Mucosa of gallbladder (tissue), 1 donor: ENCODE results near the gene AFTPH. TPM values are rescaled to one million over a fixed set of nuclear protein-coding genes. Genes with fewer than 3 reads are reported as not detected.

Experiments used
- DNase-seq: peaks from one replicate; pipeline ENCODE4 v3.0.0-alpha.2; 2020; ENCODE audit warnings: low spot score
- total RNA-seq: library from RNA; stranded (reverse); gene quantifications from one replicate; pipeline ENCODE4 v1.2.1, GENCODE V29; 2021
- donor health status: DM: no; HTN: no; CAD: no.

Gene AFTPH
- total RNA-seq, 1 donor from 2014 or later: 62.4 TPM

DNA sequence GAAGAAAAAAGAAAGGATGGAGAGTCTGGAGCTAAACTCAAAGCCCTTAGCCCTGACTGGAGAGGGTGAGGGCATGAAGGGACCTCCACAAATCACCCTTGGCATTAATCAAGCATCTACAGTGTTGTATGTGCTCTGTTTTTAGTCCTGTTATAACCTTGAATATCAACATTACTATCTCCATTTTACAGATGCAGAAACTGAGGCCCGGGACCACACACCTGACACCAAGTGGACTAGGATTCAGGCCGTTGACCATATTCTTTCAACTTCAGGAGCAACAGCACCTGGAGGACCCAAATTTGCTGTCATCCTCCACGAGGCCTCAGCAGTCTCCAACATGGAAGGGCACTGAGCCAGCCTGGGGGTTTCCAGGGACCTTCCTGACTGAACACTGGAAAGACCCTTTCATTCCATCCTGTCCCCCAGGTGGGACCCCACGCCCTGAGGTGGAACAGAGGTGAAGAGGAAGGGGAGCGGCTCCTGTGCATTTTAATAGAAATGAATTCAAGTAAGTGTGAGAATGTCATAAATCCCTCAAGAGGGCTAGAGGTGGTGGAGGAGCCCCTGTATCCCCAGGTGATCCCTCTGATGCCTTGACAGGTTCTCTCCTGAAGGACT lies 88.6 kb downstream of the AFTPH start:
- no peak for DNase-seq

DNA sequence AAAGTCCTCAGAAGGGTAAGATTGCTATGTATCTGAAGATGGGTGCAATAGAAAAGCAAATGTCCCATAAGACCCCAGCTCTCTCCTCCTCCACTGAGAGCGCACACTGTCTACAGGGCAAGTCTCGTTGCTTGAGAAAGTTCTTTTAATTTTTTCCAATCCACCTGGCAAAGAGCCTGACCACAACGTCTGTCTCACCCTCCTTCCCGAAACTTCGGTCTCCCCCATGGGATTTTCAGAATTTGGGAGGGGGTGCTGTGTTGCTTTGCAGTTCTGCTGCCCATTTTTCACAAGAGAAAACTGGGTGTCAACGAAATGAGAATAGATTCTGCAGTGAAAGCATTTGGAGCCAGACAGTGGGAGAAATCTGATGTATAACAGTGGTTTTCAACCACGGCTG lies 89.1 kb downstream of the AFTPH start:
- no peak for DNase-seq

DNA sequence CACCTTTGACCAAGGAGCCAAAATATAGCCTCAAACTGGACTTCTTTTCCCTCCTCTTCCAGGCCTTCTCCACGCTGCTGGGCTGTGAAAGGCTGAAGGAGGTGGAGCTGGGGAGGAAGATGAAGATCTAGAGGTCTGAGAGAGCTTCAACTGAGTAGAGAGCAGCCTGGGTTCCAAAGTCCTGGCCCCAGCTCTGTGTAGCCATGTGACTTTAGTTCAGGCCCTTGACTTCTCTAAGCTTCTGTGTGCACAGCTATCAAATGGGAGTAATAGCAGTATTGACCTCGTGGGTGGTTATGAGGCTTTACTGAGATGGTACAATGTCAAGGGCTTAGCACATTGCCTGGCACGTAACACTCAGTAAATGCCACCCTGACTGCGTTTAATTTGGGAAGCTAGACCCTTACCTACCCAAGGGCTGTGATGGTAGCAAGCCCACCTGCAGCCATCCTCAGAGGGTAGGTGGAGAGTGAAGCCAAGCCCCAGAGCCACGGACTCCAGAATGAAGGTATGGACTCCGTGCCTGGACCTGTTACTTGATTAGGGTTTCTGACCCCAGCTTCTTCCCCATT lies 91.2 kb downstream of the AFTPH start:
- no peak for DNase-seq

DNA sequence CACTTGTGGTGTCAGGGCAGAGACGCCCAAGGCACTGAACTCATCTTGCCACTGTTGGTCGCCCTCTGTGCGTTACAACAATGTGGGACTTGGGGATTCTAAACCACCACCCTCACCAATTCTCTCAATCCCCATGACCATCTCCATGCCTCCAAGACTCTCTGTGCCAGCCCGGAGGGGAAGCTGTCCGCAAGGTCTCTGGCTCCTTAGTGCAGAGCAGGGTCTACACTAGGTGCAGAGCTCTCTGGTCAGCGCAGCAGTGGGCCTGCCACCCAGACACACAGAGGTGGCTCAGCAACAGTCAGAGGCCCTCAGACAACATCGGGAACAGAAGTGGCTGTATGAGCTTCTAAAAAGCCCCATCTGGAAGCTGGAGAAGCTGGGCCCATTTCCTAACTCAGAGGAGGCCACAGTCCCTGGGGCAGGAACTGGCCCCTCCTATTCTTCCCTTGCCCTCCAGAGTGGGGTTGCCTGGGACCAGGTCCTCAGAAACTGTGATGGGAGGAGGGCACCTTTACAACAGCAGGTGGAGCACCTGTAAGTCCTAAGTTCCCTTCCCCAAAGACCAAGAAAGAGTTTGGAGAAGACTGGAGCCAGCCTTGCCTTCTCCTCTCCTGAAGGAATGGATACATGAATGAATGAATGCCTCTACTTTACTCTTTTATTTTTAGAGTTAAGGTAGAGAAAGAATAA lies 91.9 kb downstream of the AFTPH start:
- no peak for DNase-seq

DNA sequence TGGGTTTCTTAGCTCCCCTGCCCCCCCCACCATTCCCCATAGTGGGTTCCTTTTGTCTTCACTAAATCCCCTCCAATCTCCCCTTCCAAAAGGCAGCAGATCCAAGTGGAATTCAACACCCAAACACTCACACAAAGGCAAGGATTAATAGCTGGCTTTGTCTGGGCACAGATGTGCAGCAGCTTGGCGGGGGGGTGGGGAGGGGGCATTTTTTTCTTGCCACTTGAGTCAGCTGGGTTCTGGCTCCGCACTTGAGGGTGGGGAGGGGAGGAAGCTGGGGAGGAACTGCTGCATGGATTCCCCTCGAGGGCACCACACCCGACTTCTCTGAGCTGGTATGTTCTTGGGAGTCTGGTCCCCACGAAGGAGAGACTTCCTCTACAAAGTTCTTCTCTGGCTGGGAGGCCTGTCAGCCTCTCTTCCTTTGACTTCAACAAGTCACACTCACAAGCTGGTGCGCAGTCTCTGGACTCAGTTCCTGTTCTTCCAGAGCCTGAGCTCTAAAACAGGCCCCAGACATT lies 93.6 kb downstream of the AFTPH start:
- DNase-seq: no peak

DNA sequence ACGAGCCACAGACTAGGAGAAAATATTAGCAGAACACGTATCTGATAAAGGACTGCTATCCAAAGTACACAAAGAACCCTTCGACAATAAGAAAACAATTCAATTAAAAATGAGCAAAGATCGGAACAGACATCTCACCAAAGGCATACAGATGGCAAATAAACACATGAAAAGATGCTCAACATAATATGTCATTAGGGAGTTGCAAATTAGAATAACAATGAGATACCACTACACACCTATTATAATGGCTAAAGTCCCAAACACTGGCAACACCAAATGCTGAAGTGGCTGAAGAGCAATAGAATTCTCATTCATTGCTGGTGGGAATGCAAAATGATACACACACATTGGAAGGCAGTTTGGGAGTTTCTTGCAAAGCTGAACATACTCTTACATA lies 96.5 kb downstream of the AFTPH start:
- DNase-seq: no peak

DNA sequence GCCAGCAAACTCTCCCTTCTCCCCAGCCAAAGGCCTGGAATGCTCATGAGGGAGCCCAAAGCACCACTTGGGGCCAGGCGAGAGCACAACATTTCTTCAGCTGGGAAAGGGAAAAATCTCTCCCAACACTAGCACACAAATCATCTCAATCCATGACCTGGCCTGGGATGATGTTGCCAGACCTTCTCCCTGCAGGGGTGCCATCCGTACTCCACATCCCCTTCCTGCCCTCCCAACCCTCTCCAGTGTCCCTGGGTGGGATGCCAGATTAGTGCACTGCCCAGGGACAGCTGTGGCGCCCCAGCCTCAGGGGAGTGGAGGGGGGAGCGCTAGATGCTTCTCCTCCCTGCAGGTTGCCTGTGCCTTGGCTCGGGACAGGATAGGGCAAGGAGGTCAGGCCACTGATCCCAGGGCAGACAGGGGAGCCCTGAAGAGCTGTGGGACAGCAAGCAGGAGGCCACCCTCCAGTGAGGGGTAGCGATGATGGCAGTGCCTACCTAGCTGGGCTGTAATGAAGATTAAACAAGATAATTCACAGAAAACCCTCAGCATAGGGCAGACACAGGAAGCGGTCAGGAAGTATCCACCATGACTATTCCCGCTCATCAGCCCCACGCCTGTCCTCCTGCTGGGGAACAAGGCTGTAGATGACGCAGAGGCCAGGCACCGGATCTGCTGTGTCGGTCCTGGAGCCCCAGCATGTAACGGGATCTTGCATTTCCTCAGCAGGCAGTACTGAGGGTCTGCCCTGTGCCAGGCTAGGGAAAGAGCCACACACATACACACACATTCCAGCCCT lies 98.5 kb downstream of the AFTPH start:
- no peak for DNase-seq

DNA sequence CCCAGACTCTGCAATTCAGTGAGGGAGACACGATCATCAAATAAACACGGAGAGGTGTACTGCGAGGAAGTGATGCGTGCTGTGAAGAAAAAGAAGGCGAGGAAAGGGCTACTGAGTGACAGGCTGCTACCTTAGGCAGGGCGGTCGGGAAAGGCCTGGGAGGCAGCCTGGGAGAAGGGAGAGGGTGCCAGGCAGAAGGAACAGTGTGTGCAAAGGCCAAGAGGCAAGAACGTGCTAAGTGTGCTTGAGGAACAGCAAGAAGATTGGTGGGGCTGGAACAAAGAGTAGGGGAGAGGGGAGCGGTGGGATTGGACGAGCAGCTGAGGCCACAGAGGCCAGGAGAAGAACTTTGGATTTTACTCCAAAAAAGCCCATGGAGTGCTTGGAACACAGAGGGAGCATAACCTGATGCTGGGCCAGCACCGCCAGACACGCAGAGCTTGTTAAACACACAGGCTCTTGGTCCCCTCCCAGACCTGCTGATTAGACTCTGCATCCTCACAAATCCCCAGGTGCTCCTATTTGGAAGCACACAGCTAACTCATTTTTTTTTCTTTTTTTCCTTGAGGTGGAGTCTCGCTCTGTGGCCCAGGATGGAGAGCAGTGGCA lies 99.2 kb downstream of the AFTPH start:
- no peak for DNase-seq

DNA sequence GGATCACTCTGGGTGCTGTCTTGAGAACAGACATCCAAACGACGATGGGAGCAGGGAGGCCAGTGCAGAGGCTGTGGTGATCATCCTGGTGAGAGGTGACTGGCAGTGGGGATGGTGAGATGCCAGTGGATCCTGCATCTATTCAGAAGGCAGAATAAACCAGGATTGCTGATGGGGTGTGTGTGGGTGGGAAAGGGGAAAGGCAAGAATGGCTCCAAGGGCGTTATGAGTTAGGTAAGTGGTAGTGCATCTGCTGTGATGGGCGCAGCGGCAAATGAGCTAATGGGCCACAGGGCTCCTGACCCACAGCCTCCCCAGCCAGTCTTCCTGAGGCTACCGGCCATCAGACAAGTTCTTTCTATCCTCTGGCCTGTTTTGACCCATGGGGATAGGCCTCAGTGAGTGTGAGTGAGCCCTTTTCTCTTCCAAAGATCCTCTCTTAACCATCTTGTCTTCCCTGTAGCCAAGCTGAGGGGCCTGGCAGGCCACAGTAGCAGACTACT lies 100.0 kb downstream of the AFTPH start:
- DNase-seq: no peak

DNA sequence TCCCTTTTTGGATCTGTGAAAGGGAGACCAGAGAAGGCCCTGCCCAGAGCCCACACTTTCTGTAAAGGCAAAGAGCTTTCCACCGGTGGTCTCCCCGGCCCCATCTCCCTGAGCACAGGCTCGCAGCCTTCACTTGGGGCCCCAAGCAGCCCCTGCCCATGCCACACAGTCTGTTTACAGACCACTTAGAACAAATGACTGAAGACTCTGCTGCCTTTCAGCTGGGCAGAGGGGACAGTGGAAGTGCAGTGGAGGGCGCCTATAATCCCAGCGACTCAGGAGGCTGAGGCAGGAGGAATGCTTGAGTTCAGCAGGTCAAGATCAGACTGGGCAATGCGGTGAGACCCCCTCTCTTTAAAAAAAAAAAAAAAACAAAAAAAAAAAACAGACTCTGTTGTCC lies 100.7 kb downstream of the AFTPH start:
- no peak for DNase-seq

DNA sequence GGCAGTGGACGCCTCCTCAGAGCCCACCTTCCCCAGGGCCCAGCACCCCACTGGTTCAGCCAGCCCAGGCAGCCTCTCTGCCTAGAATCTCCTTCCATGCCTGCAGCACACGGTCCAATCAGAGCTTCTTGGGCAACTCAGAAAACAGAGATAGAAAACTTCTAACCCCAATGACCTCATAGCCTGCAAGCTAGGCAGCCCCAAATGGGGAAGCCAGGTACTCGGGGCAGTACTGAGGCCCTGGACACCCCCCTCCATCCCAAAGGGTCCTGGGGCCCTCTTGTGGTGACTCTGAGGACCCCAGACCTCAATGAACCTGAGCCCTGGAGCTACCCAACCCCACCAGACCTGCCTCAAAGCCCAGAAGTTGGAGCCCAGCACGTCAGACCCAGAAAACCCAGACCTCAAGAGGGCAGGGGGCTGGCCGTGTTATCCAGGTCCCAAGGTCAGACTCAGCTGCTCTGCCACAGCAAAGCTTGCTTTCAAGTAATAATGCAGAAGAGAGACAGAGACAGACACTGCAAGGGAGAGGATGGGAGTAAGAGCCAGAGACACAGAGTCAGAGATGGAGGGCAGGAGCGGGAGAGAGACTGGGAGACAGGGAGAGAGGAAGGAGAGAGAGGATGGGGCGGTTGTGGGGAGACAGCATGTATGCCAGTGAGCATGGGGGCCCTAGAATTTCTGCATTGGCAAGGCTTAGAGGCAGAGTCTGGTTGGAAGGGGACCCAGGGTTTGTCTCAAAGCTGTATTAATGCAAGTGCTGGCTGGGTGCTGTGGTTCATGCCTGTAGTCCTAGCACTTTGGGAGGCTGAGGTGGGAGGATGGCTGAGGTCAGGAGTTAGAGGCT lies 101.4 kb downstream of the AFTPH start:
- DNase-seq: no peak

DNA sequence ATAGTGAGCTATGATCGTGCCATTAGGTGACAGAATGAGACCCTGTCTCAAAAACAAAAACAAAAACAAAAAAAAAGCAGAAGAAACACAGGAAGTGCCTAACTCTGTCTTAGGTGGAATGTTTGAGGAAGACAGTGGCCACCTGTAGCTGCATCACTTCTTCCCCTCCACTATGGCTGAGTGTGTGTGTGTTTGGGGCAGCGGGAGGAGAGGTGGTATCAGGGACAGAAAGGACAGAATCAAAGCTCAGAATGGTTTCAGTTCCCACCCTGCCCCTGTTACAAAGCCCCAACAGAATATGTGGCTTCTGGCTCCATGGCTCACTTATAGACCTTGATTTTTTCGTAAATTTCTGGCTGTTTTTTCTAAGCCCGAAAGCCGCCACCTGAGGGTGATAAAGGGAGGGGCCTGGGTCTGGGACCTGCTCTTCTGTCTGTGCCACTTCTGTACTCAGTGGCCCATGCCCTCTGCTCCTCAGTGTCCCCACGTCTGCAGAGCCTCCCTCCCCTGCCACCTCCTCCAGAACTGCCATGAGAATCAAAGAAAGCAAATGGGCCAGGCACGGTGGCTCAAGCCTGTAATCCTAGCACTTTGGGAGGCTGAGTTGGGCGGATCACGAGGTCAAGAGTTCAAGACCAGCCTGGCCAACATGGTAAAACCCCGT lies 102.2 kb downstream of the AFTPH start:
- no peak for DNase-seq

DNA sequence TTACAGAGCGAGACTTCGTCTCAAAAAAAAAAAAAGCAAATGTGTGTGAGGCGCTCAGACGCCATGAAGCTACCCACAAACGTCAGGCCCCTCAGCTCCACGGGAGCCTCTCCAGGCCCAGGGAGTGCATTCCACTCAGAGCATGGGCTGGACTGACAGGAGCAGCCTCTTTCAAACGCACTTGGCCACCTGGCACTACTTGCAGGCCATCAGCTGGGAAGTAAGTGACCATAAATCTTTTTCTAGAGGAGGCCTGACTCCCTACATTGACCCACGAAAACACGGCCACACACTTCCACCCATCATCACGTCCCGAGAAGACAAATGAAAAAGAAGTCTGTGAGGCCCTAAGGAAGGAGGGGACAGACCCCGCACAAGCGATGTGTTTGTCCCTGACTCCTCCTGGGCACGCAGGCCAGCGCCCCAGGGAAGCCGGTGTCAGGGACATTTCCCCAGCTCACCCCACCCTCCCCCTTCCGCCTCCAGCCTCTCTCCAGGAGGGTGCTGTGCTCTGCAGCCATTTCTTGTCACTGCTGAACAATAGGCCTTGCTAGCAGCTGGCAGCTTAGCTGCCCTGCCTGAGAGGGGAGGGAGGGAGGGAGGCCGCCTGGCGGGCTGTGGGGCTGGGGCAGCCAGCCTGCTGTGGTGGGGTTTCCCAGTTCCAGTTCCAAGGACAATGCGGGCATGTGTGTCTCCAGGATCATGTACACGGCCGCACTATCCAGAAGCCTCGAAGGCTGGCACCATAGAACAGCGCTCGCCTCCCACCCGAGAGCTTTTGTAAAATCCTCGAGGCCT lies 103.0 kb downstream of the AFTPH start:
- DNase-seq: no peak

DNA sequence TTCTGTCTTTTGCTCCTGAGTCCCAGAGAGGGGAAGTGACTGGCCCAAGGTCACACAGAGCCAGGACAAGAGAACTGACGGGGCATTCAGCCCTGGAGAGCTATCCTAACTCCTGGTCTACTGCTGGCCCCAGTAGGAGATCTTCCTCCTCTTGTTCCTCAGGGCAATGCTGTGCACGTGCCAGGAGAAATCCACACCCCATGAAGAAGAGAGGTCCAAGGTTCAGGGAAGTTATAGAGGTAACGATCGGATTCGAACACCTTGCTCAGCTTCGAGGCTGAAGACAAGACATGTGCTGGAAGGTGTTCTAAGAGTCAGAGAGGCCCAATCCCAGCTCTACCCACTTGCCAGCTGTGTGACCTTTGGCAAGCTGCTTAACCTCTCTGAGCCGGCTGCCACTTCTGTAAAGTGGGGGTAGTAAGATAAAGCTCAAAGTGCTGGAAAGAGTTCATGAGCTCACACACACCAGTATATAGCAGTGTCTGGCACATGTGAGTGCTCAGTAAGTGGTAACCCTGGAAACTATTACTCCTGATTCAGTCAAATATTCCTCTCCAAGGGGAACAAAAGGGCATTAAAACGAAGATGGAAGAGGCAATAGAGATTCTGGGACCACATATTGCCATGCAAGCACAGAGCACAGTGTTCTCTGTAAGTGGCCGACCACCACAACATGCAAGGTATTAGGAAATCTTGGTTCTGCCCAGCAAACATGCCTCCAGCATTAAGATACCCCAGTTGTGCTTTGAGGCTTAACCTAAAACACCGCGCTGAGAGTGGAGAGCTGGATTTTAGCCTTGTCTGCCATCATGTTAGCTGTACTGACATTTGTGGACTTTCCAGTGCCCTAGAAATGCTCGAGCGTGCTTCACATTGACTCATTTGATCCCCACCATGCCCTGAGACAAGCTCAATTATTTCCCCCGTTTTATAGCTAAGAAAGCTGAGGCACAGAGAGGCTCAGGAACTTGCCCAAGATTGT lies 104.0 kb downstream of the AFTPH start:
- no peak for DNase-seq

DNA sequence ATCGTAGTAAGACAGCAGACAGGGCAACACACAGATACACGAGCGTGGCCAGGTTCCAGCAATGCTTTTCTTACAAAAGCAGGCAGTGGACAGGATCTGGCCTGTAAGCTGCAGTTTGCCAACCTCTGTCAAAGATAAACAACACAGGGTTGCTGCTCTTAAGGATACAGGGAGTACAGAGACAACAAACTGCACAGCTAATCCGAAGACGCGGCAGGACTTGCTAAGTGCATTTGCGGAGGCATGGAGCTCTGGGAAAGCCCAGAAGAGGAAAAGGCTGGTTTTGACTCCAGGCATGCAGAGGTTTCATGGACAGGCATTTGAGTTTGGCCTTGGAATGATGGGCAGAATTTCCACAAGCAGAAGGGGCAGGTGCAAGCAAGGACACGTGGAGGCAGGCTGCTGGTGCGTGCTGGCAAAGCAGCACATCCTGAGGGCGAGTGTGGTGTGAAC lies 105.2 kb downstream of the AFTPH start:
- DNase-seq: no peak

DNA sequence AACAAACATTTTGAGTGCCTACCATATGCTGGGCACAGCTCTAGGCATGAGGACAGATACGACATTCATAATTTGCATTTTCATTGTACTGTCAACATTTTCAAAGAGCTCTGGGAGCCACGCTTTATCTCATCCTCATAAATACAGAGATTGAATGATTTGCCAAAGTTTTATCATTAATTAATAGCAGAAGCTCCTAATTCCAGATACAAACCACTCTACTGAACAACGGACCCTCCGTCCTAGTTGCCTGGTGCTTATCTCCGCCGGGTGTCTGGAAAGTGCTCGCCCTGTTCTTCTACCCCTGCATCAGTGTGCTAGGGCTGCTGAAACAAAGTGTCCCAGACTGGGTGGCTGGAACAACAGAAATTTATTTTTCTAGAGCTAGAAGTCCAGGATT lies 105.7 kb downstream of the AFTPH start:
- no peak for DNase-seq

DNA sequence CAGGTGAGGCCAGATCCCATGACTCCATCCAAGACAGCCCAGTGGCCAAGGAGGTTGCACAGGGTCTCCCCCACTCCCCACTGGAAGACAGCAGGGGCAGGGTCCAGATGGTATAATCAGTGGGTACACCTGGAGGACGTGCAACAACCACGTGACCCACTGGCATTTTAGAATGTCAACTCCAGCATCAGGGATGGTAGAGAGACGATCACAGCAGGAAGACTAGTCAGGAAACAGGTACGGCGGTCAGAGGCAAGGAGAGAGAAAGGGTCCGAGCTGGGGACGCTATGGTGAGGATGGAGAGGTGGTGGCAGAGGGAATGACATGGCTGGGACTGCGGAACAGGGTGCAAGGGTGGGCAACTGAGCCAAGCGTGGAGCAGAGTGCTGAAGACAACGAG lies 106.6 kb downstream of the AFTPH start:
- DNase-seq: no peak

DNA sequence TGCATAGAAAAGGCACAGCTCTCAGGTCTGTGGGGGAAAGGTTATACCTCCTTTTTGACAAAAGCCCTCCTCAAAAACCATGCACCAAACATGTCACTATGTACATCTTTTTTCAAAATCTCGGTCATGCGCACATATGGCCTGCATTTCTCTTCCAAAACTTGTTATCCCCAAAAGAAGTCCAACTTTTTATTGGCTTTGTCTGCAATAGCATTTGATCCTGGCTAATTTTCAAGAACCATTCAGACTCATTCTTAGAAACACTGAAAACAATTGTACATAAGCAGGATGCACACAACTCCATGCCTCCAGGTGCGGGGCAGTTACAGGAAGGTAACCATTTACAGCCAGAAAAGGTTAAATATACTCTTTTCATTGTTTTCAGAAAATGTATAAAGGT lies 107.6 kb downstream of the AFTPH start:
- no peak for DNase-seq
